HG03066 (cell line): ENCODE measurements around the gene GRAMD2A.
A peak's percentile ranks its signal among the peaks of the same experiment; 100 is the strongest.

ENCODE experiments used
- ATAC-seq: cut with Tn5 transposase; IDR thresholded peaks from one replicate; pipeline ENCODE4 v1.9.1; 2021; ENCODE audit warnings: low read depth; ENCODE audit not compliant: unreplicated experiment

GRAMD2A gene

GRCh38 chr15:72220687-72221086 lies 23.1 kb upstream of the GRAMD2A start:
- ATAC-seq, result no peak

DNA sequence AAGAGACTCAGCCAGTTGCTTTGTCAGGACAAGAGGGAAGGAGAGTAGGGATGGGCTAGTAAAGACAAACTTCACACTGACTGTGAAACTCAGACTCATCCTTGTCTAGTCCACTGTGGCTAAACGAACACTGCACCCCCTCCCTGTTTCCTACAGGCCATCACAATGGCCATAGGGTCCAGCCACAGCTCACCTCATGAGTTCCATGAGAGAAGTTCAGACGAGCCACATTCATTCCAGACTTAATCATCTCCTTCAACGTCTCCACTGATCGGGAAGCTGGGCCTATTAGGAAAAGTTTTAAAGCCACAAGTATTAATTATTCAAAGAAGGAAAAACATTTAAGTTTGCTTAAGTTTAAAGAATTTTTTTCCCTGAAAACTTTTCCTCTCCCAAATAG lies 19.6 kb upstream of the GRAMD2A start:
- ATAC-seq, result no peak

DNA sequence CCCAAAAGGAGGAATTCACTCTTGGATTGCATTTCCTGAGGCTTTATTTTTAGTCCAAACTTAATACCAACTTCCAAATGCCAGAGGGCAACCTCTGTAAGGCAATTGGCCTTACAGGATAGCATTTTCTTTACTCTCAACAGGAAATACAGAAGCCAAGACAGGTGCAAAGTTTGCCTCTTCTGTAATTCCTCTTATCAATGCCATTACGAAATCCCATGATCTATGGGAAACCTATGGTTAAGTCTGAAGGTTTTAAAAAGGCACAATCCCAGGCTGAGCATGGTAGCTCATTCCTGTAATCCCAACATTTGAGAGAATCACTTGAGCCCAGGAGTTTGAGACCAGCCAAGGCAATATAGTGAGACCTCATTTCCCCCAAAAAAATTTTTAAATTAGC lies 18.5 kb upstream of the GRAMD2A start:
- ATAC-seq, result no peak

DNA sequence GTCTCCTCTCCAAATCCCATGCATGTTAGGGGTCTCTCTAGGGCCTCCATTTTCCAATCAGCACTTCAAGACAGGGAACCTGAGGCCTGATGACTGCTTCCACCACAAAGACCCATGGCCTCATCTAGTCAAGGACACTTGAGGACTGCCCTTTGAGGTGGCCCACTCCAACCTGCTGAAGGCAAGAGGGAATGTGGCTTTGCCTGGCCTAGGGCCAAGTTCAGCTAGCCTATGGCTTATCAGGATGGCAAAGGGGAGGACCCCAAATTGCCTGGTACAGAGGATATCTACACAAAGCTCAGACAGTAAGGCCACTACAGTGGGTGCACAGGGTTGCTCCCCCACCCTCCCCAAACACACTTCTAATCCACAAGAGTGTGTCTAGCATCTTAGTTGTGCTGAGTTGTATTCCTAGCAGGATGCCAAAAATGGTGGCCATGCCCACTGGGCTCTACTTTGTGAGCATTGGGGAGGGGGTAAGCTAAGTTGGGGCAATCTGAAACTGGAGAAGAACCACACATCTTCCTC lies 10.0 kb upstream of the GRAMD2A start:
- no peak for ATAC-seq

DNA sequence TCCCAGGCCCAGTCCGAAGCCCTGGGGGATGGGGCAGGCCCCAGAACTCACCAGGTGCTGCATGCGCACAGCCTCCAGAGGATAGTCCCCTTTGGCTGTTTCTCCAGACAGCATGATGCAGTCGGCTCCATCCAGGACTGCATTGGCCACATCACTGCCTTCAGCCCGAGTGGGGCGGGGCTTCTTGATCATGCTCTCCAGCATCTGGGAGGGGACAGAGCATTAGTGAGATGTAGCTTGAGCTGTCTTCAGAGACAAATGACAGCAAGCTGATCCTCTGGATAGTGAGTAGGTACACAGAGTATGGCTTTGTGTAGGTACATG lies 9.1 kb upstream of the GRAMD2A start:
- ATAC-seq, result no peak

GRCh38 chr15:72205896-72206676 lies 8.5 kb upstream of the GRAMD2A start:
- ATAC-seq, result no peak

DNA sequence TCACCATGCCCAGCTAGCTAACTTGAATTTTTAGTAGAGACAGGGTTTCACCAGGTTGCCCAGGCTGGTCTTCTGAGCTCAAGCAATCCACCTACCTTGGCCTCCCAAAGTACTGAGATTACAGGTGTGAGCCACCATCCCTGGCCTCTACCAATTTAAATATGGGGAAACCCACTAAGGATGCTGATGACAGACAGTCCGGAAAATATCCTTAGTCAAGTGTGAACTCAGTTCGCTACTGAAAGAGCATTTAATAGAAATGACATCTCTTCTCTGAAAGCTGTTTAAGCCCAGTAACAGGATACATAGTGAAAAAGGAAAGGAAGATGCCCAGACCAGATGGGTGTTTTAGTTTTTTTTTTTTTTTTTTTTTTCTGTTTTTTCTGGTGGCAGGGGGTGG lies 7.7 kb upstream of the GRAMD2A start:
- ATAC-seq, result no peak

GRCh38 chr15:72203507-72203837 lies 5.9 kb upstream of the GRAMD2A start:
- no peak for ATAC-seq

DNA sequence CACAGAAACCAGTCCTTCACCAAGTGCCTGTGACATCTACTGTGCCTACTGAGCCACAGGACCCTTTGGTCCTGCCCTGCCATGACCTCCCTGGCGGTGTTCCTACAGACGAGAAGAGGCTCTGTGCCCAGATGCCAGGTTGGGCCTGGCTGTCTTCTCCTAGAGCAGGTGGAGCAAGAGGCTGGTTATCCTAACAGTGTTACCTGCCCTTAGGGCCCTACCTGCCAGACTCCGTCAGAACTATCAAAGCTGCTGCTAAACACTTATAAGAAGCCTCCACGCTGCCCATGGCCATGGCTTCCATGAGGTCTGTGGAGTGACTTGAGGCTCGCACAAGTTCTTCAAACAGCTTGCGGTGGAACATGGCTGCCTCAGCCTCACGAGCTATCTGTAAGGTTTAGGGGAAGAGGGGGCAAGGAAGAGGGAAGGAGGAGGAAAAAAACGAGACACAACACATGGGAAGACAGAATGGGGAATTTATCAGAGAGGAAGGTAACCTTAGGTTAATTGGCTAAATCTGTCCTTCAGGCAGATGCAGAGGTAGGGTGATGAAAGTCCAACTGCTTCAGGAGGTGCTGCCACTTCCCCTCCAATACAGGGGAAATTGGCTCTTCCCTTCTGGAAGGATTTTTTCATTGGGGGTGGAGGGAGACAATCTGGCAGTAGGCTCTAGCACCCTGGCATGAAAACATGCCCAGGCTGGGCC lies 5.4 kb upstream of the GRAMD2A start:
- ATAC-seq, result no peak

GRCh38 chr15:72202302-72202701 lies 4.7 kb upstream of the GRAMD2A start:
- no peak for ATAC-seq

- ATAC-seq, result no peak
These were observed 3.9 kb upstream of the GRAMD2A start for GRCh38 chr15:72201391-72201921.

GRCh38 chr15:72200395-72201237 lies 3.0 kb upstream of the GRAMD2A start:
- no peak for ATAC-seq

DNA sequence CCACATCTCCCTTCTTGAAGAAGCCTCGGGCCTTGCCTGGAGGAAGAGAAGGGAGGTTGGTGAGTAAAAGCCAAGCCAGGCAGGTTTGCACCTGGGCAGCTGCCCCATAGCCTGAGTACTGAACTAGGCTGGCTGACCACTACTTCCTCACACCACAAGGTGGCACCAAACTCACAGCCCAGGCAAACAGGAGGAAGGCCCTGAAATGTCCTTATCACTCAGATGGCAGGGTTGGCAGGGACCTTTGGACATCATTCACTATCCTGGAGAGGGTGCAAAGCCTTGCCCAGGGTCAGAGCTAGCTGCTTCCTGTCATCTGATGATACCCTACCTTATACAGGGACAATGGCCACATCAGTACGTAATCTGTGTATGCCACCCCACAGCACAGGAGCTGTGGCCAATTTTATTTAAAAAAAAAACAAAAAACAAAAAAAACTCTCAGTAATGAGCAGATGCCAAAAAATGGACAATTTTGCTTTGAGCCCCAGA lies 2.2 kb upstream of the GRAMD2A start:
- peak; percentile 44 for ATAC-seq

DNA sequence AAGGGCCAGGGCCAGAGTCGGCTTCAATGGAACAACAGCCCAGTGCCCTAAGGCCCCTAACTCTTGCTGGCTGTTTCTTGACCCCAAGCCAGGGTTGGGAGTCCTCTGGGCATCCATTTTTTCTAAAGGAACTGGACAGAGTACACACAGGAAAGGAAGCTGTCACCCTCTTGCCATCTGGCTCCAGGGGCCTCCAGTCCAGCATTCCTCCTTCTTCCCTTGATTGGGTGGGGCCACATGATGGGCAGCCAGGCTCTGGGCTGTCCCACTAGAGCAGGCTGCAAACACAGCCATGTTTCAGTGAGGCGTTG lies 1.6 kb upstream of the GRAMD2A start:
- ATAC-seq, result no peak

DNA sequence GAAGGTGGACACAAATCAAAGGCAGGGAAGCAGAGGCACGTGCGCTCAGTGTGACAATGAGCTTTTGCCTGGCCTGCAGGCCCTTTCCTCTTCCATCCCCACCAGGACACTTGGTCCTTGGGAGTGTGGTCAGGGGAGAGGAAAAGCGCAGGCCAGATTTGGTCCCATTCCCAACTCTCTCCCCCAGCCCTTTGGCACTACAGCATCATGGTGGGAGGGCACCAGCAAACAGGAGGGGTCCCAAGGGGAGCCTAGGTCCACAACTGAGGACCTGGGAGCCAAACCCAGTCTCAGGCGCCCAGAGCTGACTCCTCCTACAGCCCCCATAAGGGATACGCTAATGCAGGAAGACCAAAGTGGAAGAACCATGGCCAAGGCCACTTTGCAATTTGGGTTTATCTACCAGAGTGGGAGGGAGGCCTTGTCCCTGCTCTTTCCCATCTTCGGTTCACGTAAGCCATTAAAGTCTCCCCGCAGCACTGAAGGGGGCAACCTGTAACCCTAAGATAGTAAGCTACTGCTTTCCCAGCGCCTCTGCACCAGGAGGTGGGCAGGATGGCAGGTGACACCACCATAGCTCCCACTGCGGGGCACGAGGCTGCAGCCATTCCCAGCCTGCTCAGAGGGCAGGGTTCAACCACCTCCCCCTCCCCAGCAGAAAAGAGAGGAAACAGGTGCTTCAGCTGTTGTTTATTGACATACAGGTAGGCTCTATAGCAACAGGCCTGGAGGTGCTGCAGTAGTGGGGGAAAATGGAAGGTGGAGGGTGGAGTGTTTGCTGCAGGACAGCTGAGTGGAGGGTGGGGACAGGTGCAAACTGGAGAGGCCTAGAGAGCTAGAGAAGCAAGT lies 993 bp upstream of the GRAMD2A start:
- no peak for ATAC-seq

DNA sequence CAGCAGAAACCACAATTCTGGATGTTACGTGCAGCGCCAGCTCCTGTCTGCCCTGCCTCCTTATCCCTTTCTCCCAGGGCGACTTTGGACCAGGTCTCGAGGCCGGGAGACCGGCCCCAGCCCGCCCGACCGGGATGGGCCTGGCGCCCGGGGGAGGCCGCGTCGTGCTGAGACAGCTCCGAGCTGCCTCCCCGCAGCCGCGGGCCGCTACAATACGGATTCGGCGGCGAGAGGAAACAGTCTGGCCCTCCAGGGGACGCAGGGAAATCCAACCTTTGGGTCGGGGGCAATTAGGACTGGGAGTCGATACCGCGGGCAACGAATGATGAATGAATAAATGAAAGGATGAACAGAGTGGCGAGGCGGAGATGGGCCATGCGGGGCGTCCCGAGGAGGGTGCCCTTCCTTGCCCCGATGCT lies 537 bp downstream of the GRAMD2A start:
- ATAC-seq, result no peak

GRCh38 chr15:72196409-72197040 lies 1.1 kb downstream of the GRAMD2A start:
- ATAC-seq, result no peak

- no peak for ATAC-seq
These were observed 2.5 kb downstream of the GRAMD2A start for GRCh38 chr15:72195101-72195511.

- ATAC-seq, result no peak
These were observed 3.7 kb downstream of the GRAMD2A start for GRCh38 chr15:72193836-72194396.
